ENCODE measurements around the gene CST9L. TPM values are rescaled to one million over a fixed set of nuclear protein-coding genes. Genes with fewer than 3 reads are reported as not detected.
A peak's percentile ranks its signal among the peaks of the same experiment; 100 is the strongest.

CST9L gene
- total RNA-seq, 1 experiment from 2014 or later, result not detected

DNA sequence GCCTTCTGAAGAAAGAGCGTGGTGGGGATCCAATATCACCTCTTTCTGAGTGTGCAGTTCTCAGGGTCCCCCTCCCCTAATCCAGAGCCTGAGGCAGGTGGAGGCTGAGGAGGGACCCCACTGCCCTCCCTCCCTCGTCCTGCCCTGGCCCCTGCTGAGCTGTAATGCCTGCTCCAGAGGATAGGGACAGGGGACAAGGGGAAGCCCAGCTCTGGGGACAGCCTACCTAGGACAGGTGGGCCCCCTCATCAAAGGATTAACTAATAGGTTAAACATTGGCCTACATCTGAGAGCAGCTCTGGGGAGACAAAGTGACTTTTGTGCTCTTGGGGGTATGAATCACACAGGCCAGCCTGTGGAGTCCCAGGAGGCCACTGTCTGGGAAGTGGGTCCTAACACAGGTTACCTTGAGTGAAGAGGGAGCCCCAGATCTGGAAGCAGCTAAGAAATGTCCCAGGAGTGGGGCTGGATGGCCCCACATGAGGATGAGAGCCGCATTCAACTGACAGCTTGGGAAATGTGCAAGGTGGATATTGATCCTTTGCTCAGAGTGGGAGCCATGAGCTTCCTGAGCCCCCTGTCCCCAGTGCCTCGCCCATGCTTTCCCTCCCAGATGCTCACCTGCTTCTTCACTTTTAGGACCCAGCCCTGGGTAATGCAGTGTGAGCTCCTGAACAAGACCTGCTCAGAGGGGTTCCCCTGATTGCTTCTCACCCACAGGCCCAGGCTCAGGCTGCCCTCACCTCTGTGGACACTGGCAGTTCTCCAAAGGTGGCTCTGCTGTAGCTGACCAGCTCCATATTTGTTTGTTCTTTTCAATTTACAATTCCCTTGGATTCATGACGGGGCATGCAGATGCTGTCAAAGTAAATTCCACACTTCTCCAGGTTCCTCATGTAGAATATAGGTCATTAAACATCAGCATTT is 17.8 kb upstream of the CST9L start:
- peaks cover 18% of the 10 kb centered on the region for H3K4me1 Mint-ChIP-seq (ENCODE audit: low read depth, unreplicated experiment)
- no TSS peak for BruUV-seq (replicated peaks)

DNA sequence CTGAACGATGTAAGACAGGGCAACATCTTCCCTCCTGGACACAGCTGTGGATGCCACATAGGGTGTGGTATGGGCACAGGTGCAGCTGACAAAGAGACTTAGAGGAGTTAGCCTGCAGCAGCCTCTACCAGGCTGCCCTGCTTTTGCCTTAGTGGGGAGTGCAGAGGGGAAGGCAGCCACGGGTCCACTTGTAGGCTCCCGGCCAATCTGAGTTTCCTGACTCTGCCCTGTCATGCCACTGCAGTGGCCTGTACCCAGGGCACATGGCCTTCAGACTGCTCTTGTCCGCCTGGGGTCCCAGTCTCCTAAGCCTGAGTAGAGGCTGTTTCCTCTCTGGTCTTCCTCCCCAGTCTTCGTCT is 17.1 kb upstream of the CST9L start:
- Mint-ChIP-seq H3K4me1 (ENCODE audit: low read depth, unreplicated experiment) (peaks cover 18% of the 10 kb centered on the region), H3K36me3 (ENCODE audit: insufficient read depth, unreplicated experiment) (no peaks in the 10 kb centered on the region), H3K9me3 (ENCODE audit: low read depth, unreplicated experiment) (no peaks in the 10 kb centered on the region), H3K4me3 (ENCODE audit: low read depth, unreplicated experiment) (no peak overlapping the region), H3K27ac (ENCODE audit: unreplicated experiment) (no peak overlapping the region), H3K27me3 (ENCODE audit: unreplicated experiment) (no peaks in the 10 kb centered on the region)
- CTCF ChIA-PET, result no interaction called here
- intact Hi-C loops (cut with micrococcal nuclease; ENCODE audit: unreplicated experiment), result no loop called here
- no peak for DNase-seq
- TF ChIP-seq, protein P1, sequence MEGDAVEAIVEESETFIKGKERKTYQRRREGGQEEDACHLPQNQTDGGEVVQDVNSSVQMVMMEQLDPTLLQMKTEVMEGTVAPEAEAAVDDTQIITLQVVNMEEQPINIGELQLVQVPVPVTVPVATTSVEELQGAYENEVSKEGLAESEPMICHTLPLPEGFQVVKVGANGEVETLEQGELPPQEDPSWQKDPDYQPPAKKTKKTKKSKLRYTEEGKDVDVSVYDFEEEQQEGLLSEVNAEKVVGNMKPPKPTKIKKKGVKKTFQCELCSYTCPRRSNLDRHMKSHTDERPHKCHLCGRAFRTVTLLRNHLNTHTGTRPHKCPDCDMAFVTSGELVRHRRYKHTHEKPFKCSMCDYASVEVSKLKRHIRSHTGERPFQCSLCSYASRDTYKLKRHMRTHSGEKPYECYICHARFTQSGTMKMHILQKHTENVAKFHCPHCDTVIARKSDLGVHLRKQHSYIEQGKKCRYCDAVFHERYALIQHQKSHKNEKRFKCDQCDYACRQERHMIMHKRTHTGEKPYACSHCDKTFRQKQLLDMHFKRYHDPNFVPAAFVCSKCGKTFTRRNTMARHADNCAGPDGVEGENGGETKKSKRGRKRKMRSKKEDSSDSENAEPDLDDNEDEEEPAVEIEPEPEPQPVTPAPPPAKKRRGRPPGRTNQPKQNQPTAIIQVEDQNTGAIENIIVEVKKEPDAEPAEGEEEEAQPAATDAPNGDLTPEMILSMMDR (IDR thresholded peaks at IDR 0.05; ENCODE audit: unreplicated experiment), result no peak
- no TSS peak for BruUV-seq (replicated peaks)

More for the DNA sequence above, 17.8 kb upstream of the CST9L start:
- Mint-ChIP-seq H3K36me3 (ENCODE audit: insufficient read depth, unreplicated experiment) (no peaks in the 10 kb centered on the region), H3K4me3 (ENCODE audit: low read depth, unreplicated experiment) (no peak overlapping the region), H3K27ac (ENCODE audit: unreplicated experiment) (no peak overlapping the region), H3K9me3 (ENCODE audit: low read depth, unreplicated experiment) (no peaks in the 10 kb centered on the region), H3K27me3 (ENCODE audit: unreplicated experiment) (no peaks in the 10 kb centered on the region)
- TF ChIP-seq, protein P1 (IDR thresholded peaks at IDR 0.05; ENCODE audit: unreplicated experiment), result no peak
- CTCF ChIA-PET, result no interaction called here
- intact Hi-C loops (cut with micrococcal nuclease; ENCODE audit: unreplicated experiment), result no loop called here
- peak; percentile 11 for DNase-seq

DNA sequence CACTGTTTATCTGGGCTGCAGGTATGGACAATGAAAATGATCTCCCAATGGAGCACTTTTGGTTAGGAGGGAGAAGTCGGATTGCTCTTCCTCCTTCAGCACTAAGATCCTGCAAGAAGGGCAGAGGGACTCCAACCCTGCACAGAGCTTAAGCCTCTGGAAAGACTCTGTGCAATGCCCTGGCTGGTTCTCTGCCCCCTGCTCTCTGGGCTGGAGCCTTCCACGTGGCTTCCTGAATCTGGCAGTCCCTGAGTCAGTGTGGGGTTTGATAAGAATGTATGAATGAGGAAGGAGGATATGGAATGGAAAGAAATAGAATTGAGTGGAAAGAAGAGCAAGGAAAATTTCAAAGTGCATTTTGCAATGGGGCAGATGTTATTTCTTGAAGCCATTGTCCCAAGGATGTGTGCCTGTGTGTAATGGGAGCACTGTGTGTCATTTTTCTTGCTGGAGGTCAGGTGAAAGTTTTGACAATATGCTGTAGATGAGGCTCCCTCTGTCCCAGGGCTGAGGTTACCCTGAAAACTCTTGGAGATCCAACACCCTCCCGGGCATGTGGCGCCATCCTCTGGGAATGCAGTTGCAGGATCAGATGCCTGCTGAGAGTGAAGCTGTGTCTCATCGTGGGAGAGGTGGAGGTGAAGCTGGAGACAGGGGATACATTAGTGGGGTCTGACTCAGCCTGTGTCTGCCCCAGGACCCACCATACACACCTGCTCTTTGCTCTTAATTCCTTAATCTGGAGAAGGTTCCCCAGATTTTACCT is 16.3 kb upstream of the CST9L start:
- CTCF ChIA-PET, result no interaction called here

DNA sequence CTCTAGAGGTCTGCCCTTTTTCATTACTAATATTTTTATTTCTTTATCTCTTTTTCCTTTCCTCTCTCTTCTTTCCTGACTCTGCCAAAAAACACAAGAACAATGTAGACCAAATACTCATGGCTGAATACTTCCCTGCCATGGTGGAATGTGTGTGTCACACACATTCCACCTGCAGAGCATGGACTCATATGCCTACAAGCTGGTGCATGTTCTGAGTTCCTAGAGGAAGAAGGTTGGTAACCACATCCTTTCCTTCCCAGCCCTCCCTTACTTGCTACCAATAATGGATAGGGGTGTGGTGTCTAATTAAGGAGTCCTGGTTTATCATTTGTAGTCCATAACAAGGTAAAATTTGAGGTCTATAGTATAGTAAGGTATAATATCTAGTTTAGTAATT is 15.2 kb upstream of the CST9L start:
- intact Hi-C loops (cut with micrococcal nuclease; ENCODE audit: unreplicated experiment), result no loop called here
- Mint-ChIP-seq H3K27ac (ENCODE audit: unreplicated experiment) (no peak overlapping the region), H3K36me3 (ENCODE audit: insufficient read depth, unreplicated experiment) (no peaks in the 10 kb centered on the region), H3K4me1 (ENCODE audit: low read depth, unreplicated experiment) (peaks cover 18% of the 10 kb centered on the region), H3K9me3 (ENCODE audit: low read depth, unreplicated experiment) (no peaks in the 10 kb centered on the region), H3K4me3 (ENCODE audit: low read depth, unreplicated experiment) (no peak overlapping the region), H3K27me3 (ENCODE audit: unreplicated experiment) (no peaks in the 10 kb centered on the region)
- CTCF ChIA-PET, result no interaction called here
- no TSS peak for BruUV-seq (replicated peaks)
- TF ChIP-seq, protein P1 (IDR thresholded peaks at IDR 0.05; ENCODE audit: unreplicated experiment), result no peak
- no peak for DNase-seq

More for the DNA sequence above, 16.3 kb upstream of the CST9L start:
- no peaks in the 10 kb centered on the region for H3K27me3 Mint-ChIP-seq (ENCODE audit: unreplicated experiment)
- TF ChIP-seq, protein P1 (IDR thresholded peaks at IDR 0.05; ENCODE audit: unreplicated experiment), result no peak
- DNase-seq, result no peak
- peak overlapping the region; percentile 43 for H3K27ac Mint-ChIP-seq (ENCODE audit: unreplicated experiment)
- intact Hi-C loops (cut with micrococcal nuclease; ENCODE audit: unreplicated experiment), result no loop called here
- no peak overlapping the region for H3K4me3 Mint-ChIP-seq (ENCODE audit: low read depth, unreplicated experiment)
- no peaks in the 10 kb centered on the region for H3K9me3 Mint-ChIP-seq (ENCODE audit: low read depth, unreplicated experiment)
- peaks cover 18% of the 10 kb centered on the region for H3K4me1 Mint-ChIP-seq (ENCODE audit: low read depth, unreplicated experiment)
- BruUV-seq (replicated peaks), result no TSS peak
- H3K36me3 Mint-ChIP-seq (ENCODE audit: insufficient read depth, unreplicated experiment), result no peaks in the 10 kb centered on the region
